RWPE1 (cell line): ENCODE measurements around the gene ELOVL4.

ENCODE experiments used
- CTCF ChIA-PET: fragments of 350-600 bp; sonication (Branson Sonifier 250); formaldehyde crosslinking; extraction: SDS; loops from one replicate; lab custom pipeline; 2021; lab: Yijun Ruan, JAX
- POLR2A ChIA-PET: fragments of 400-600 bp; formaldehyde crosslinking; extraction: SDS; loops from one replicate; lab custom pipeline; 2020; ENCODE audit warnings: antibody characterized with exemption; ENCODE audit not compliant: low non-redundant PET; lab: Yijun Ruan, JAX
- DNase-seq: peaks from one replicate; pipeline ENCODE4 v3.0.0; 2012; ENCODE audit warnings: low spot score
- H3K27ac ChIP-seq: fragments of 450-650 bp; 2 replicates; pipeline ENCODE4 v1.5.1; 2017
- CTCF ChIP-seq: fragments of 450-650 bp; conservative IDR thresholded peaks from 2 replicates; pipeline ENCODE4 v1.5.1; 2017; ENCODE audit warnings: low read depth, mild to moderate bottlenecking

ELOVL4 gene

DNA sequence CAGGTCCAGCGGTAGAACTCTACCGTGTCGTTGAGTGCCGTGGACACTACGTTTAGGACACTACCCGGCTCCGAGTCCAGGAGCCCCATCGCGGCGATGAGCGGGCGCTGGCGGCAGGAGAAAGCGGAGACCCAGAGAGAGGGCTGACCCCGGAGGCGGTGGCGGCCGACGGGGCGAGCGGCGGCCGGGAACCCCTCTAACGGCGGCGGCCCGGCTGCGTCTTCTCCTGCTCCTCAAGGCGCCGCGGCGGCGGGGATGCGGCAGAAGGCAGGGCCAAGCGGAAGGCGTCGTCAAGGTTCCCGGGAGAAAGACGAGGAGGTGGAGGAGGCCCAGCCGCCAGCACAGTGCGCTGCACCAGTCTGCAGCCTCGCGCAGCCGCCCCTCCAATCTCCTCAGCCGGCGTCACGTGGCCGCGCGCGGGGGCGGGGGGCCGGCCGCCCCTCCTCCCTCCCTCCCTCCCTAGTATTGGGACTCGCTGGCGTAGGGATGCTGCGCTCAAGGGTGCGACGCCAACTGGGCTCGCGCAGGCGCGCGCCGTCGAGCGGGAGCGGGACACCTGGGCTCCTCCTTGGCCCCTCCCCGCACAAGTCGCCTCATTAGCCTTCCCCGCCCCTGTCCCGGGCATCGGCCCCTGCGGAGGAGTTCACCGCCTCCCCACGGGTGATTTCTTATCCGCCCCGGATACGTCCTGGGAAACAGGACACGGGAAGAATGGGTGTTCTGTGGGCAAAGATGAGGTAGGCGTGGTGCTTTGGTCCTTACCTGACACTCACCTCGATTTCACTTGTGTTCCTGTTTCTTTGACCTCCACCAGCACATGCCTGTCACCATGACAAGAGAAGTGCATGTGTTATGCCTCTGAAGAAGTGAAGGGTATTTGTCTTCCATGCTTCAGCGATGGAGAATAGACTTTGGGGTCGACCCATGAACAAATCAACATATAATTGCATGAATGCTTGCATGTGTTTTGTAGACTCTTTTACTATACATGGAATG, at the start of gene ELOVL4:
TSS of gene ELOVL4 (minus strand) at position 363 of the 996 bp plus-strand sequence. CDS start at position 89, 274 bp downstream.
- no peak within 1 kb of the TSS for H3K27ac ChIP-seq
- no peak for TF ChIP-seq CTCF
- CTCF ChIA-PET = interaction anchor here (0.6 to 0.7 kb wide), 3 partner anchors 10 to 137 kb away, joined by 3 to 5 read pairs (median 4); no protein-coding TSS in a partner anchor
- POLR2A ChIA-PET = no interaction called here
- DNase-seq = peak; percentile 72

DNA sequence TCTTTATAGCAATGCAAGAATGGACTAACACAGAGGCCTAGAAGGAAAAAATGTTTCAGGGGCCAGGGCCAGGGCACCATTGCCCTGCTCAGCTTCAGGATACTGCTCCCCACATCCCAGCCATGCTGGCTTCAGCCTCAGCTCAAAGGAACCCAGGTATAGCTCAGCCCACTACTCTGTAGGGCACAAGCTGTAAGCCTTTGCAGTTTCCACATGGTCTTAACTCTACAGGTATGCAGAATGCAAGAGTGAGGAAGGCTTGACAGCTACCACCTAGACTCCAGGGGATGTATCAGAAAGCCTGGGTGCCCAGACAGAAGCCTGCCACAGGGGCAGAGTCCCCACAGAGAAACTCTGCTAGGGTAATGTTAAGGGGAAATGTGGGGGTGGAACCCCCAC, 46.6 kb upstream of the ELOVL4 start:
- CTCF ChIA-PET = no interaction called here
- POLR2A ChIA-PET = no interaction called here
- DNase-seq = no peak
- TF ChIP-seq CTCF = no peak
- H3K27ac ChIP-seq = no peak overlapping the region

DNA sequence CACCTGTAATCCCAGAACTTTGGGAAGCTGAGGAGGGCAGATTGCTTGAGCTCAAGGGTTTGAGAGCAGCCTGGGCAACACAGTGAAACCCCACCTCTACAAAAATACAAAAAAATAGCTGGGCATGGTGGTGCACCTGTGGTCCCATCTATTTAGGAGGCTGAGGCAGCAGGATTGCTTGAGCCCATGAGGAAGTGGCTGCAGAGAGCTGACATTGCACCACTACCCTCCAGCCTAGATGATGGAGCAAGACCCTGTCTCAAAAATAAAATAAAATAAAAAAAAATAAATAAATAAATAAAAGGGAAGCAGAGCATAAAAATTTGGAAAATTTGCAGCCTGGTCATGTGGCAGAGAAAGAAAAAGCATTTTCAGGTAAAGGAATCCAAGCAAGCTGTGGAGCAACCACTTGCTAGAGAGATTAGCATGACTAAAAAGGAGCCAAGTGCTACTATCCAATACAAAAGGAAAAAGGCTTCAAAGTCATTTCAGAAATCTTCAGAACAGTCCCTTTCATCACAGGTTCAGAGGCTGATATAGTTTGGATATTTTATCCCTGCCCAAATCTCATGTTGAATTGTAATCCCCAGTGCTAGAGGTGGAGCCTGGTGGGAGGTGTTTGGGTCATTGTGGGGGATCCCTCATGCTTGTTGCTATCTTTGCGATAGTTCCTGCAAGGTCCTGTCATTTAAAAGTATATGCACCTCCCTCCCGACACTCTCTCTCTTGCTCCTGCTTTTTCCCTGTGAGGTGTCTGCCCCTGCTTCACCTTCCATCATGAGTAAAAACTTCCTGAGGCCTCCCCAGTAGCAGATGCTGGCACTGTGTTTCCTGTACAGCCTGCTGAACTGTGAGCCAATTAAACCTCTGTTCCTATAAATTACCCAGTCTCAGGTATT, 45.9 kb upstream of the ELOVL4 start:
- ChIA-PET CTCF (interaction anchor here (0.6 kb wide), 1 partner anchor 32 kb away, joined by 3 read pairs; no protein-coding TSS in a partner anchor), POLR2A (no interaction called here)
- TF ChIP-seq CTCF = no peak
- no peak overlapping the region for H3K27ac ChIP-seq
- no peak for DNase-seq

DNA sequence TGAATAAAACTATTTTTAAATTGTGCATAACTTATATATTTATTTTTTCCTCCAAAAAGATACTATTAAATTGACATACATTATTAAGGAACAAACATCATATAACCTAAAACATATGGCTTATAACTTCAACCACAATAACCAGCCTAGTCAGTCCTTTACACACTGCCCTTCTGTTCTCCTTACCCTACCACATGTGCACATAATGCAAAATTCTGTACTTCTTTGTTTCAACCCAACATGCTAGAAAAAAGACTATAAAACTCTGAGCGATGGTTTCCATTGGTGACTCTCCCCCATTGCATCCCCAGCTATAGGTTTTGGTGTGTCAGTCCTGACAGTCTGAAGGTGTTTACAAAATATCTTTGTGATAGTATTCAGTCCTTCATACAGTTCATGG, 42.3 kb upstream of the ELOVL4 start:
- no peak for TF ChIP-seq CTCF
- H3K27ac ChIP-seq = no peak overlapping the region
- ChIA-PET POLR2A (no interaction called here), CTCF (interaction anchor here (0.6 kb wide), 1 partner anchor 873 kb away, joined by 3 read pairs; no protein-coding TSS in a partner anchor)
- DNase-seq = no peak

GRCh38 chr6:79985128-79985527, 37.8 kb upstream of the ELOVL4 start:
- TF ChIP-seq CTCF = no peak
- POLR2A ChIA-PET = no interaction called here
- no peak overlapping the region for H3K27ac ChIP-seq
- CTCF ChIA-PET = interaction anchor here (1.0 kb wide), 1 partner anchor 38 kb away, joined by 4 read pairs; no protein-coding TSS in a partner anchor
- no peak for DNase-seq

GRCh38 chr6:79984261-79984660, 36.9 kb upstream of the ELOVL4 start:
- DNase-seq = peak; percentile 26
- ChIA-PET CTCF (interaction anchor here (0.7 to 1.0 kb wide), 2 partner anchors 19 to 37 kb away, joined by 3 to 4 read pairs; no protein-coding TSS in a partner anchor), POLR2A (no interaction called here)
- no peak overlapping the region for H3K27ac ChIP-seq
- TF ChIP-seq CTCF = no peak
